GM12878 (cell line): ENCODE results near the gene ARIH2. TPM values are rescaled to one million over a fixed set of nuclear protein-coding genes. Genes with fewer than 3 reads are reported as not detected.

ENCODE experiments used
- ATF2 ChIP-seq: IDR thresholded peaks from 2 replicates; pipeline ENCODE4 v1.6.1; 2012; ENCODE audit warnings: low read length, inconsistent platforms
- CHD4 ChIP-seq: fragments of 200-600 bp; sonication (generic); IDR thresholded peaks from 2 replicates; pipeline ENCODE4 v1.6.1; 2016; ENCODE audit warnings: mild to moderate bottlenecking
- E2F4 ChIP-seq: IDR thresholded peaks from 2 replicates; pipeline ENCODE4 v1.6.1; 2012; ENCODE audit warnings: low read depth, low read length, improper control_type of control experiment
- E2F8 ChIP-seq: fragments of 450-650 bp; IDR thresholded peaks from 2 replicates; pipeline ENCODE4 v1.6.1; 2018; ENCODE audit warnings: mild to moderate bottlenecking, low read depth, moderate library complexity; ENCODE audit not compliant: partially characterized antibody
- FOXM1 ChIP-seq: IDR thresholded peaks from 2 replicates; pipeline ENCODE4 v1.6.1; 2012; ENCODE audit warnings: low read depth, mild to moderate bottlenecking, inconsistent platforms, low read length, moderate library complexity
- GABPA ChIP-seq: IDR thresholded peaks from 2 replicates; pipeline ENCODE4 v1.6.1; 2014; ENCODE audit warnings: antibody characterized with exemption, low read depth, mild to moderate bottlenecking, inconsistent platforms
- HDAC6 ChIP-seq: fragments of 200-600 bp; sonication (generic); IDR thresholded peaks from one replicate; pipeline ENCODE4 v1.8.0; 2017; ENCODE audit warnings: antibody characterized with exemption; ENCODE audit not compliant: unreplicated experiment
- NFIC ChIP-seq: IDR thresholded peaks from 2 replicates; pipeline ENCODE4 v1.6.1; 2012; ENCODE audit warnings: low read depth, mild to moderate bottlenecking, inconsistent platforms, low read length, moderate library complexity
- NR2C1 ChIP-seq: fragments of 450-650 bp; IDR thresholded peaks from 2 replicates; pipeline ENCODE4 v1.6.1; 2017; ENCODE audit warnings: antibody characterized with exemption, mild to moderate bottlenecking, moderate library complexity
- PAX8 ChIP-seq: fragments of 450-650 bp; IDR thresholded peaks from 2 replicates; pipeline ENCODE4 v1.6.1; 2017; ENCODE audit warnings: mild to moderate bottlenecking, moderate library complexity
- PKNOX1 ChIP-seq: fragments of 450-650 bp; IDR thresholded peaks from 2 replicates; pipeline ENCODE4 v1.6.1; 2016; ENCODE audit warnings: mild to moderate bottlenecking
- RBBP5 ChIP-seq: fragments of 200-600 bp; sonication (generic); conservative IDR thresholded peaks from 2 replicates; pipeline ENCODE4 v1.6.1; 2016
- RELB ChIP-seq: fragments of 450-650 bp; IDR thresholded peaks from 2 replicates; pipeline ENCODE4 v1.6.1; 2017; ENCODE audit warnings: low read depth, mild to moderate bottlenecking, moderate library complexity
- SKIL ChIP-seq: fragments of 450-650 bp; IDR thresholded peaks from 2 replicates; pipeline ENCODE4 v1.6.1; 2017; ENCODE audit warnings: mild to moderate bottlenecking, low read depth, inconsistent platforms; ENCODE audit not compliant: poor library complexity, severe bottlenecking
- TAF1 ChIP-seq: IDR thresholded peaks from 2 replicates; pipeline ENCODE4 v1.6.1; 2011; ENCODE audit warnings: mild to moderate bottlenecking, low read depth, low read length, borderline replicate concordance
- USF1 ChIP-seq: IDR thresholded peaks from 2 replicates; pipeline ENCODE4 v1.6.1; 2011; ENCODE audit warnings: borderline replicate concordance, low read depth, mild to moderate bottlenecking, moderate library complexity, mixed read lengths, low read length; ENCODE audit not compliant: insufficient read depth; ENCODE audit errors: extremely low read length
- ZNF217 ChIP-seq: fragments of 450-650 bp; IDR thresholded peaks from 2 replicates; pipeline ENCODE4 v1.6.1; 2017; ENCODE audit warnings: antibody characterized with exemption, mild to moderate bottlenecking
- ZNF622 ChIP-seq: fragments of 450-650 bp; IDR thresholded peaks from 2 replicates; pipeline ENCODE4 v1.6.1; 2017; ENCODE audit warnings: mild to moderate bottlenecking, inconsistent platforms
- polyA plus RNA-seq, 11 experiments: library from polyadenylated mRNA; depleted of rRNA in 4 of 11; unstranded in 6 of 11; stranded (reverse) in 5 of 11; fragments of >200 nt; fragmentation: Nextera tagmentation in 4 of 11; fragmentation: Illumina TruSeq in 1 of 11; extraction: Ambion mirVana in 4 of 11; extraction: Trizol in 1 of 11; gene quantifications; 1 replicate in 1 of 11; 2 replicates in 10 of 11; pipeline versions ENCODE4 v1.2.1 to v1.2.3, GENCODE V29; 2011 to 2016; ENCODE audit warnings: inconsistent platforms in 2 of 11, missing spikeins in 2 of 11, low read depth in 1 of 11
- total RNA-seq, 4 experiments: library from RNA; depleted of rRNA in 3 of 4; stranded (reverse); fragments of >200 nt in 3 of 4; fragmentation: Illumina TruSeq in 1 of 4; extraction: Trizol in 1 of 4; gene quantifications; 2 replicates each; pipeline versions ENCODE4 v1.2.1 to v1.2.3, GENCODE V29; 2013 to 2021

The ARIH2 gene
- total and polyA plus RNA-seq, 10 of the 15 experiments (the other 5 are each of a cell fraction or from before 2014, with no cell fraction given): 18.7 to 74.7 (median 63.7) TPM

- 0 out of 2 replicates have a peak, but pooled peaks have one; percentile 15 for TF ChIP-seq E2F4
- peak; percentile 97 for TF ChIP-seq PKNOX1
- peak; percentile 49 for TF ChIP-seq HDAC6
- no peak; the same call in 1 of the 2 replicates for TF ChIP-seq ATF2
- peak; percentile 68; the same call in 1 of the 2 replicates for TF ChIP-seq TAF1
- no peak for TF ChIP-seq E2F8
- peak; percentile 53; the same call in 1 of the 2 replicates for TF ChIP-seq NR2C1
- TF ChIP-seq FOXM1: no peak
- no peak for TF ChIP-seq PAX8
- no peak for TF ChIP-seq NFIC
- TF ChIP-seq ZNF217: no peak
- TF ChIP-seq GABPA: no peak
- peak; percentile 97 for TF ChIP-seq USF1
- no peak for TF ChIP-seq CHD4
- TF ChIP-seq SKIL: no peak
- TF ChIP-seq ZNF622: no peak
- TF ChIP-seq RBBP5: no peak
- peak; percentile 66 for TF ChIP-seq RELB
Measured at GRCh38 chr3:49007068-49007770, 88.6 kb downstream of the ARIH2 start, which contains the start of gene WDR6 (continued).
